Measurements from ENCODE around the gene DMD. TPM values are rescaled to one million over a fixed set of nuclear protein-coding genes. Genes with fewer than 3 reads are reported as not detected.

Gene DMD
- total RNA-seq, 6 experiments from 2014 or later, result 4.9 to 6.0 (median 5.5) TPM

DNA sequence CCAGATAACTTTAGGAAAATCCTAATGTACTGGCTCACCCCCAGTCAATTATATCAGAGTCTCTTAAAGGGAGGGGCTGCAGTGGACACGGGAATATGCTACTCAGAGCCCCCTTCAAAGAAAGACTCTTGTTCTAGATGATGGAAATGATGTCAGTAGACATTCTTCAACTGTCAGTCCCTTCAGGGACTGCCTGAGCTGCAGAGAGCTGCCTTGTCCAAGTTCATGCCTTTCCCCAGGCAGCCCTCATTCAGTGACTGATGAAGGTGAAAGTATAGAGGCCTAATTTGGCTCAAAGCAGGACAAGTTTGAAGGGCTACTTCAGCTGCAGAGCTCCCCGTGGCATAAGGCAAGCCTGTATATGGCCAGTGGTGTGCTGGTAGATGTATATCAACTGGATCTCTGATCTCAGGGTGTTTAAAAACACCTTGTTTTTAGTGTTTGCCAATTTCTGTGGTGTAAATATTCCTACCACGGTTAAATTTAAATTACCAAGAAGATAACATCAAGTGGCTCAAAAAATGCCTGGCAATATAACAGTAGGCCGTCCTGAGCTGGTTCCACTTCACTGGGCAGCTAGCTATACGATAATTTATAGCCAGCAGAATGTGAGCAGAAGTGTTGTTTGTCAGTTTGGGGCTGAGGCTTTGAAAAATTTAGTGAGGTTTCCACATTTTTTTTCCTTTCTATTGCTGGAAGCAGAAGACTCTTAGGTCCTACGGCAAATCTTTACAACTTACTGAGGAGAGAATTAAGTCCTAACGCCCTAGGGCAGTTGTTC lies 1390.7 kb downstream of the DMD start:
- Mint-ChIP-seq H3K27ac (no peak overlapping the region), H3K4me3 (no peak overlapping the region), H3K36me3 (ENCODE audit: low read depth) (no peaks in the 10 kb centered on the region), H3K4me1 (ENCODE audit: low read depth) (no peaks in the 10 kb centered on the region), H3K27me3 (ENCODE audit: insufficient read depth) (no peaks in the 10 kb centered on the region), H3K9me3 (peaks cover 15% of the 10 kb centered on the region)
- TF ChIP-seq, protein P1, sequence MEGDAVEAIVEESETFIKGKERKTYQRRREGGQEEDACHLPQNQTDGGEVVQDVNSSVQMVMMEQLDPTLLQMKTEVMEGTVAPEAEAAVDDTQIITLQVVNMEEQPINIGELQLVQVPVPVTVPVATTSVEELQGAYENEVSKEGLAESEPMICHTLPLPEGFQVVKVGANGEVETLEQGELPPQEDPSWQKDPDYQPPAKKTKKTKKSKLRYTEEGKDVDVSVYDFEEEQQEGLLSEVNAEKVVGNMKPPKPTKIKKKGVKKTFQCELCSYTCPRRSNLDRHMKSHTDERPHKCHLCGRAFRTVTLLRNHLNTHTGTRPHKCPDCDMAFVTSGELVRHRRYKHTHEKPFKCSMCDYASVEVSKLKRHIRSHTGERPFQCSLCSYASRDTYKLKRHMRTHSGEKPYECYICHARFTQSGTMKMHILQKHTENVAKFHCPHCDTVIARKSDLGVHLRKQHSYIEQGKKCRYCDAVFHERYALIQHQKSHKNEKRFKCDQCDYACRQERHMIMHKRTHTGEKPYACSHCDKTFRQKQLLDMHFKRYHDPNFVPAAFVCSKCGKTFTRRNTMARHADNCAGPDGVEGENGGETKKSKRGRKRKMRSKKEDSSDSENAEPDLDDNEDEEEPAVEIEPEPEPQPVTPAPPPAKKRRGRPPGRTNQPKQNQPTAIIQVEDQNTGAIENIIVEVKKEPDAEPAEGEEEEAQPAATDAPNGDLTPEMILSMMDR (IDR thresholded peaks at IDR 0.05), result no peak
- no peak for DNase-seq

GRCh38 chrX:31819455-31819854 lies 1391.9 kb downstream of the DMD start:
- no peaks in the 10 kb centered on the region for H3K36me3 Mint-ChIP-seq (ENCODE audit: low read depth)
- H3K9me3 Mint-ChIP-seq, result peaks cover 15% of the 10 kb centered on the region
- no peaks in the 10 kb centered on the region for H3K4me1 Mint-ChIP-seq (ENCODE audit: low read depth)
- no peak overlapping the region for H3K4me3 Mint-ChIP-seq
- H3K27me3 Mint-ChIP-seq (ENCODE audit: insufficient read depth), result no peaks in the 10 kb centered on the region; the same call in 1 of the 2 replicates
- TF ChIP-seq, protein P1 (IDR thresholded peaks at IDR 0.05), result no peak
- no peak for DNase-seq
- no peak overlapping the region for H3K27ac Mint-ChIP-seq

DNA sequence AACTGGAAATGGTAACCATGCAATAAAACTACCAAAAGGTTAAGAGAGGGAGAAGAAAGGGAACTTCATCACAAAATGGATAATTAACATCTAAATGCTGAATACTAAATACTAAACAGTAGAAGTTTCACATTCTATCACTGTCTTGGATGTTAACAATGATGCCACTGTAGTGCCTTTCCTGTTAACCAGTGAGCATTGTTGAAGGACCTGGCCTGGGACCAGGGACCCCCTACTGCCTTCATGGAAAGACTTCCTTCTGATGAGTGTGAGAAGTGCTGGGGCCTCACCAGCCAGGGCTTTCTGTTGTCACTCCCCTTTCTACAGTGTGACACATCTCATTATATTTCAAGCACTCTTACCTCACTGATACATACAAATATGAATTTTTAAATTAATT lies 1400.2 kb downstream of the DMD start:
- Mint-ChIP-seq H3K4me1 (ENCODE audit: low read depth) (no peaks in the 10 kb centered on the region), H3K4me3 (no peak overlapping the region), H3K27ac (no peak overlapping the region), H3K9me3 (0 out of 2 replicates have a peak, but pooled peaks cover 8% of the 10 kb centered on the region), H3K36me3 (ENCODE audit: low read depth) (no peaks in the 10 kb centered on the region), H3K27me3 (ENCODE audit: insufficient read depth) (no peaks in the 10 kb centered on the region; the same call in none of the 2 replicates)
- TF ChIP-seq, protein P1 (IDR thresholded peaks at IDR 0.05), result no peak
- no peak for DNase-seq

DNA sequence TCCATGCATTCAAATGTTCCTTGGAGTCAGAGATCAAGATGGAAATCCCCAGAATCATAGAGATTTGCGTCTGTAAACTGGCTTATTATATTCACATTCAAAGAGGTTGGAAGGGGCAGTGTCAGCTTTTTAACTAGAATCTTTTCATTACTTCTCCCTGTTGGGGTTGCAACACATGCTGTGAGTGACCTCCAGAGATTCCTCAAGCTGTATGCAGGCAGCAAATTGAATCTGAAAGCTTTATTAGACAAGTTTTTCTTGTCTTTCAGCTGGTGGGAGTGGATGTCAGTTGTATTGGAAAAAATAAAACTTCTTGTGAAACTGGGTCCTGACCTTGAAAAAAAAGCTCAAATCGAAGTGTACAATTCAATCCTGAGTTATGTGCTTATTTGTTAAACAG lies 1403.0 kb downstream of the DMD start:
- Mint-ChIP-seq H3K4me1 (ENCODE audit: low read depth) (no peaks in the 10 kb centered on the region), H3K4me3 (no peak overlapping the region)

DNA sequence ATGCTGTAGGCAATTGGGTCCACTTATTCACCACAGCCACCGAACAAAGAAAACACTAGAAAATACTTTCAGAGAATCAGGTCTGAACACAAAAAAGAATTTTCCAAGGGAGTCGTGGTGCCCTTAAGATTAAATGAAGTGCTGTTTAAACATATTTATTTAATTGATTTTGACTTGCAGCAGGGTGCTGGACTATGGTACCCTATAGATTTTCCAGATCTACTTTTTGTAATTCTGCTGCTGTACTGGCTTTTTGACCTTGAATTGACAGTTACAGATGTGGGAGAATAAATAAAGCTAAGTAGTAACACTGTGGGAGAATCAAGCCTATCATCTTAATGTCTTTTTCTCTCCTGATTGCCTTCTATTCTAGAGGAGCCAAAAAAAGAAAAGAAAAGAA lies 1404.2 kb downstream of the DMD start:
- TF ChIP-seq, protein P1 (IDR thresholded peaks at IDR 0.05), result no peak
- H3K27me3 Mint-ChIP-seq (ENCODE audit: insufficient read depth), result no peaks in the 10 kb centered on the region
- no peaks in the 10 kb centered on the region for H3K36me3 Mint-ChIP-seq (ENCODE audit: low read depth)
- peaks cover 12% of the 10 kb centered on the region for H3K9me3 Mint-ChIP-seq
- no peaks in the 10 kb centered on the region for H3K4me1 Mint-ChIP-seq (ENCODE audit: low read depth)
- no peak for DNase-seq
- no peak overlapping the region for H3K27ac Mint-ChIP-seq
- H3K4me3 Mint-ChIP-seq, result no peak overlapping the region

More for the DNA sequence above, 1403.0 kb downstream of the DMD start:
- Mint-ChIP-seq H3K27ac (no peak overlapping the region), H3K36me3 (ENCODE audit: low read depth) (no peaks in the 10 kb centered on the region), H3K27me3 (ENCODE audit: insufficient read depth) (no peaks in the 10 kb centered on the region), H3K9me3 (peaks cover 13% of the 10 kb centered on the region)
- TF ChIP-seq, protein P1 (IDR thresholded peaks at IDR 0.05), result no peak
- DNase-seq, result no peak

Measured in HFFc6 (cell line).